HG03095 (cell line): ENCODE data around the gene PRKCH.

Experiments
- ATAC-seq: cut with Tn5 transposase; IDR thresholded peaks from one replicate; pipeline ENCODE4 v1.9.1; 2021; ENCODE audit warnings: moderate library complexity; ENCODE audit not compliant: unreplicated experiment

The PRKCH gene

GRCh38 chr14:61335049-61335448 lies 13.7 kb downstream of the PRKCH start:
- ATAC-seq: no peak

DNA sequence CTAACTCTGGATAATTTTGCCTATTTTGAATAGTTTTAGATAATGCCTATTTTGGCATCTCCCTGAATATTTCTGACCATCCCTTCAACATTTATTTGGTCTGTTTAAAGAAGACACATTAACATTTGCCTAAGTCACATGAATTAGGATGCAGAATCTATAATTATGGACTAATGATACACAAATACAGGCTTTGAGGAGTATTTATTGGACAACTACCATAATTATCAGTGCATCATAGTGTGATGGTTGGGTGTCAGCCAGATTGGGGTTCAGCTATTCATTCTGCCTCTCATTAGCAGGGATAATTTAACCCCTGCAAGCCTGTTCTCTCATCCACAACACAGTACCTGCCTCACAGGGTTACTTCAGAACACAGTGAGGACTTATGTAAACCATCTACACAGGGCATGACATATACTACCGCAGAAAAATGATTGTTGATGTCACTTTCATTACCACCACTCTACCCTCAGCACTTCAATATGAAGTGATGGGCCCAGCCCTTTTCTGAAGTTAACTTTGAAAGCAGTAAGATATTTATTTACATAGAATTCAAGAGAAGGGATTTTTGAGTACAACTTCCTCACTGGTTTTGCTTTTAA lies 14.4 kb downstream of the PRKCH start:
- ATAC-seq: no peak

DNA sequence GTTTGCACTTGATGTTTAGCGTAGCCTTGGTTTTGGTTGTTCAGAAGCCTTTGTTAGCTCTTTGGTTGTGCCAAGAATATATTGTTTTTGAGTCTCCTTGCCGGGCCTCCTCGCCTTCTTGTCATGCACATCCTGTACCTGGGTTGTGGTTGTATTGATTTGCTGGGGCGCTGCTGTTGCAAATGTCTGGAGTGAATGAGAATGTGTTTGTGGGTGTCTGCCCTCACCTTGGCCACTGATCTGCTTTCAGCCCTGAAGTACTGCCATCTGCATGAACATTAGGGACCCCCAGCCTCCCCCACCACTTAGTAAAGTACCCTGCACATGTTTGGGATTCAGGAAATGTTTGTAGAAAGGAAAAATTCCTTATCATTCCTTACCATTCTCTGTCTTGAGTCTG lies 16.5 kb downstream of the PRKCH start:
- no peak for ATAC-seq

- ATAC-seq: no peak
These were observed 17.1 kb downstream of the PRKCH start for GRCh38 chr14:61338457-61338856.

DNA sequence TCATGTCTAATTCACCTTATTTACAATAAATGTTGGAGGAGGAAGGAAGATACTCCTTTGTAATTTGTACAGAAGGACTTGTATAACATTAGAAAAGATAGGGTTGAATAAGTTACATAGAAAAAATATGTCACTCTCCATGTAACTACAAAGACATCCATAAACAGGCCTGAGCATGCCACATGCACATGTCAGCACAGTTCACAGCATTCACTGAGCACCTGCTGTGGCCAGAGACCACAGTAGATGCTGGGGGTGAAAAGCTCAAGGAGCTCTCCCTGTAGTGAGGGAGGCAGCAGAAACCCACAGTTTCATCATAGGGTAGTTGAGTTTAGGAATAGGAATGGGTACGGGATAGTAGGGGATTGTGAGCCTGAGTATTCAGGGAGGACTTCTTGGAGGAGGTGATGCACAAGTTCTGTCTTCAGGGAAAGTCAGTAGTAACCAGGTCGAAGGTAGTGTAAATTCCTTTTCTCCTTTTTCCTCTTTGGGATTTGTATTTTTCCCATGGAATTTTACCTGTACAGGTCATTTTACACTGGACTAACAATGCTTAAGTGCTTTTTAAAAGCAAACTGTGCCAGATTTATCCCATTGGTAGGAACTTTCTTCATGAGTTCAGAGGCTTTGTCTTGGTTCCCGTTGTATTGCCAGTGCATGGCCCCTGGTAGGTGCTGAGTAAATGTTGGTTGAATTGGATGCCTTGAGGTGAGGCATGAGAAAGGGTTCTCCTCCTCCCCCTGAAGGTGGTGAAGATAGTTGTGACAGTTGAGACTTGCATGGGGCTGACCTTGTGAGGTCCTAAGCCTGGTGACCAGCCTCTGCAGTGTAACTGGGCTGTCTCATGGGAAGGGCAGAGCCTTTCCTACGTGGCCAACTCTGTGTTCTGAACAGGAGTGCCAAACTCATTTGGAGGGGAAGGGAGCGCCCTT lies 20.2 kb downstream of the PRKCH start:
- no peak for ATAC-seq

- ATAC-seq: no peak
These were observed 21.1 kb downstream of the PRKCH start for GRCh38 chr14:61342486-61342885.

DNA sequence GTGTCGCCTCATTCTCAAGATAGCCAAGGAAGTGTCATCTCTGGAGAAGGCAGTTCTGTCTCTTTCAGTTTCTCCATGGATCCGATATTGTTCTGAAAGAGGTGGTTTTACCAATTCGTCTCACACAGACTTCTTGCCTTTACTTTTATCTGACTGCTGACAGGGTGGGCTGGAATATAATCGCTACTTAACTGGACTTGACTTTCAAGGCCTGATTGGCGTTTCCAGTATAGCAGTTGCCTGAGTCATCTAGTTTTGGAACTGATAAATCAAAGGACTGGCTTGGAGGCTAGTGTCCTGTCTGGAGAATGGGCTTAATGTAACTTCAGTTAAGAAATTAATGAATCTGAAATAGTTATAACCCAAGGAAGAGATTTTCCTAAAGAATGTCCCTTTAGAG lies 21.6 kb downstream of the PRKCH start:
- no peak for ATAC-seq

GRCh38 chr14:61343471-61343870 lies 22.1 kb downstream of the PRKCH start:
- no peak for ATAC-seq

GRCh38 chr14:61343991-61344405 lies 22.6 kb downstream of the PRKCH start:
- ATAC-seq: no peak

- ATAC-seq: no peak
These were observed 23.2 kb downstream of the PRKCH start for GRCh38 chr14:61344437-61345150.

DNA sequence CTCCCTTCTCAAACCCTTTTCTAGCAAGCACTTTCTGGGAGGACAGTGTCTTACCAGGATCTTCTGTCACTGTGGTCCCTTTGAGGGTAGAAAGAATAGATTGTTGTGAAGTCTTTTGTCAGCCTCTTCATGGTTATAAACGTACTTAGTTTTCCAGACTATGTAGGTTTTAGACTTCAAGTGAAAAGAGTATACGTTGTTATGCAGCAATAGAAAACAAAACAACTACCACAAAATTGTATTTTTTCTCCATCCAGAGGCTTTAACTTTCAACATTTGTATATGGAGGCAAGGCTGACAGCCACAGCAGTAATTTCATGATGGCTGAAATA lies 23.7 kb downstream of the PRKCH start:
- ATAC-seq: no peak

- ATAC-seq: no peak
These were observed 24.8 kb downstream of the PRKCH start for GRCh38 chr14:61346221-61346620.

GRCh38 chr14:61346793-61347192 lies 25.4 kb downstream of the PRKCH start:
- ATAC-seq: no peak

- no peak for ATAC-seq
These were observed 26.6 kb downstream of the PRKCH start for GRCh38 chr14:61347826-61348443.

GRCh38 chr14:61350427-61351270 lies 29.3 kb downstream of the PRKCH start:
- no peak for ATAC-seq

GRCh38 chr14:61351477-61351876 lies 30.1 kb downstream of the PRKCH start:
- no peak for ATAC-seq

GRCh38 chr14:61355892-61356325 lies 34.5 kb downstream of the PRKCH start:
- no peak for ATAC-seq

DNA sequence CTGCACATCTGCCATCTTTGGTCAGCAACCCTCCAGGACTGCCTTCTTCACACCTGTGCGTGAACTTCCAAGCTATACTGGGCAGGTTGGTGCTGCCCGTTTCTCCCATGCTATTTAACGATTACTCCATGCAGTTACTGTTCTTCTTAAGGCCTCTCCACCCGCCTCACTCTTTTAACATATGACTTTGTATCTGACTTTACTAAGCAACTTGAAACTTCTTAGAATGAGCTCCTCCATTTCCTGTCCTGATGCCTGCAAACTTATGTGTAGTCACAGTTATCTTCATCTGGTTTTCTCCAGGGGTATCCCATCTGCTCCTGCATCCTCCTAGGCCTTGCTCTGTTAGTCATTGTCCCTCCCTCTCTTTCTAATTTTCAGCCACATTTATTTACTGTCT lies 35.7 kb downstream of the PRKCH start:
- no peak for ATAC-seq

DNA sequence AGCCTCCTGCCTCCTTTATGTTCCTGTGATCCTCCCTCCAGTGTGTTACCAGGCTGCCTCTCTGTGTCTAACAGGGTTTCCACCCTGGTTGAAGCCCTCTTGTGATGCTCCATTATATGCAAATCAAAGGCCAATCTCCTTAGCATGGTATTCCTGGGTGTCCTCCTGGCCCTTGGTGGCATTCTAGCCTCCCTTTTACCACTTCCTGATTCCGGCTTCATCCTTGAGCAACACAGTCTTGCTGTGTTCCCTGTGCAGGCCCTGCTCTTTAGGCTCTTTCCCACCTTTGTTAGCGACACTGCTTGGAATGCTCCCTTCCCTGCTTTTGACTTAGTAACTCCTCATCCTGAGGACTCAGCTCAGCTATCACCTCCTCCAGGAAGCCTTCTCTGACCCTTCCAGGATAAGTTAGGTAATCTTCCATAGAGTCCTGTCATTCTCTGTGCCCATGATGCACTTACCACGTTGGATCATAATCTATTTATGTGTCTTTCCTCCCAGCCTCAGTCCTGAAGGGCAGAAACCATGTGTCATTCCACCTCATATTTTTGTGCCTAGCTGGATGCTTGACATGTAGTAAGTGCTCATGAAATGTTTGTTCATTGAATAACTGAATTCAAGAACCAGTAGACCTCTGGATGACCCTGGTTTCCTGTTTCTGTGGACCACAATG lies 37.3 kb downstream of the PRKCH start:
- no peak for ATAC-seq
